ENCODE results near the gene BRICD5.
"Not testable (repeated sequence)": the region's sequence is repeated elsewhere in the genome, so short reads cannot be mapped to it uniquely, and the experiment has no call there.

Gene BRICD5

DNA sequence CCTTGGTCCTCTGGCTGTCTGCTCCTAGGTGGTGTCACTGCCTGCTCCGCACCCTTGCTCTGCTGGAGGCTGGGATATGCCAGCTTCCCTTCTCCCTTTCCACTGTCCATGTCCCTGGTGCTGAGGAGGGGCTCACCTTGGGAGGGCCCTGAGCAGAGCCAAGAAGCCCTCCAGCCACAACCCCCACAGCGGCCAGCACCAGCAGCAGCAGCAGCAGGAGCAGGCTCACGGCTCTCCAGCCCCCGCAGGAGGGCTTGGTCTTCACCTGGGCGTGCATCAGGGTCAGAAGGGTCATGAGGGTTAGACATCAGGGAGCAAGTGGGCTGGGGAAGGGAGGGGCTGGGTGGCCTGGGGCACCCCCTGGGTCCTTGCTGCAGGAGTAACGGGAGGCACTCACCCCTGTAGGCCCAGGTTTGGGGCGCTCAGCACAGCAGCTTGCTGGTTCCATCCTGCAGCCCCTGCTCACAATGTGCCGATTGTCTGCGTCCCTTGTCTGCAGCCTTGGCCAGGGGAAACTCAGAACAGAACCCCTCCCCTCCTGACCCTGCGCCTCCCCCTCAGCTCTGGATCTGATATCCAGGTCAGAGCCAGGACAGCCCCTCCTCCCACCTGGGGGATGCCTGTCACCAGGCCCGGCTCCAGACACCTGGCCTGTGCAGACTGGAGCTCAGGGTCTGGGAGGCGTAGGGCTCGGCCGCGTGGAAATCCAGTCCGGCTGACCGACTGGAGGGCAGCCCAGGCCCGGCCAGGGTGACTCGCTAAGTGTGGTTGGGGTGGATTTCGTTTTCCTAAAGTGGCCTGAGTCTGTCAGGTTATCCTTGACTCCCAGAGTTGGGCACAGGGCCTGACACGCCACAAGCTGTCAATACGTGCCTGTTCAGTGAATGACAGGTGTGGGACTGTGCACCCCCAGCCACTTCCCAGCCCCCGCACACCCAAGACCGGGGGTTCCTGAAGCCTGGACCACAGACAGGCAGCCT is at the start of gene BRICD5:
Gene BRICD5, minus strand, starts transcription at position 478 of the 980 bp plus-strand sequence. Its CDS starts 30 bp downstream, at position 448.
- TF ChIP-seq, protein P1, sequence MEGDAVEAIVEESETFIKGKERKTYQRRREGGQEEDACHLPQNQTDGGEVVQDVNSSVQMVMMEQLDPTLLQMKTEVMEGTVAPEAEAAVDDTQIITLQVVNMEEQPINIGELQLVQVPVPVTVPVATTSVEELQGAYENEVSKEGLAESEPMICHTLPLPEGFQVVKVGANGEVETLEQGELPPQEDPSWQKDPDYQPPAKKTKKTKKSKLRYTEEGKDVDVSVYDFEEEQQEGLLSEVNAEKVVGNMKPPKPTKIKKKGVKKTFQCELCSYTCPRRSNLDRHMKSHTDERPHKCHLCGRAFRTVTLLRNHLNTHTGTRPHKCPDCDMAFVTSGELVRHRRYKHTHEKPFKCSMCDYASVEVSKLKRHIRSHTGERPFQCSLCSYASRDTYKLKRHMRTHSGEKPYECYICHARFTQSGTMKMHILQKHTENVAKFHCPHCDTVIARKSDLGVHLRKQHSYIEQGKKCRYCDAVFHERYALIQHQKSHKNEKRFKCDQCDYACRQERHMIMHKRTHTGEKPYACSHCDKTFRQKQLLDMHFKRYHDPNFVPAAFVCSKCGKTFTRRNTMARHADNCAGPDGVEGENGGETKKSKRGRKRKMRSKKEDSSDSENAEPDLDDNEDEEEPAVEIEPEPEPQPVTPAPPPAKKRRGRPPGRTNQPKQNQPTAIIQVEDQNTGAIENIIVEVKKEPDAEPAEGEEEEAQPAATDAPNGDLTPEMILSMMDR (IDR thresholded peaks at IDR 0.05; ENCODE audit: extremely low read depth, insufficient read depth, missing control alignments), result no peak
- DNase-seq (ENCODE audit: low spot score), result no peak
- in situ Hi-C loops (cut with MboI; ENCODE audit: low pct_unique_long_range_greater_than_20kb, low sequenced_read_pairs, unreplicated experiment), result no loop called here

DNA sequence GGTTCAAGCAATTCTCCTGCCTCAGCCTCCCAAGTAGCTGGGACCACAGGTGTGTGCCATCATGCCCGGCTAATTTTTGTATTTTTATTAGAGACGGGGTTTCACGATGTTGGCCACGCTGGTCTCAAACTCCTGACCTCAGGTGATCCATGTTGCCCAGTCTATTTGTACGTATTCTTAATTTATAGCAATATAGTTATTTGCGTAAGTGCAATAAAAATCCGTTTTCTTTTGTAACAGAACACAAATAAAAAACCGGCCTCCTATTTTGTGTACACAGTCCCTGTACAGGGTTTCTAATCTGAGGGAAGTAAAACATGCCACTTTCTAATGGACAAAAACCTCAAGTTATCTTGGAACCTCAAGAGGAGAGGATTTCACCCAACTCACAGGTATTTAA is 49.6 kb upstream of the BRICD5 start:
- TF ChIP-seq, protein P1 (IDR thresholded peaks at IDR 0.05; ENCODE audit: extremely low read depth, insufficient read depth, missing control alignments), result no peak
- DNase-seq (ENCODE audit: low spot score), result no peak
- in situ Hi-C loops (cut with MboI; ENCODE audit: low pct_unique_long_range_greater_than_20kb, low sequenced_read_pairs, unreplicated experiment), result no loop called here

DNA sequence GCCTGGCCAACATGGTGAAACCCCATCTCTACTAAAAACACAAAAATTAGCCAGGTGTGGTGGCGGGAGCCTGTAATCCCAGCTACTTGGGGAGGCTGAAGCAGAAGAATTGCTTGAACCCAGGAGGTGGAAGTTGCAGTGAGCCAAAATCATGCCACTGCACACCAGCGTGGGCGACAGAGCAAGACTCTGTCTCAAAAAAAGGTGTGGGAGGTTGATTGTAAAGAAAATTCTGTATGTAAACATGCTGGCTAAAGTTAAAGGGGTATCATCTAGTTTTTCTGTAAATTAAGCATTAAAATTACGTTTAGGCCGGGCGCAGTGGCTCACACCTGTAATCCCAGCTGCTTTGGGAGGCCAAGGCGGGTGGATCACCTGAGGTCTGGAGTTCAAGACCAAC is 47.9 kb upstream of the BRICD5 start:
- in situ Hi-C loops (cut with MboI; ENCODE audit: low pct_unique_long_range_greater_than_20kb, low sequenced_read_pairs, unreplicated experiment); DNase-seq (ENCODE audit: low spot score): not testable (repeated sequence)

DNA sequence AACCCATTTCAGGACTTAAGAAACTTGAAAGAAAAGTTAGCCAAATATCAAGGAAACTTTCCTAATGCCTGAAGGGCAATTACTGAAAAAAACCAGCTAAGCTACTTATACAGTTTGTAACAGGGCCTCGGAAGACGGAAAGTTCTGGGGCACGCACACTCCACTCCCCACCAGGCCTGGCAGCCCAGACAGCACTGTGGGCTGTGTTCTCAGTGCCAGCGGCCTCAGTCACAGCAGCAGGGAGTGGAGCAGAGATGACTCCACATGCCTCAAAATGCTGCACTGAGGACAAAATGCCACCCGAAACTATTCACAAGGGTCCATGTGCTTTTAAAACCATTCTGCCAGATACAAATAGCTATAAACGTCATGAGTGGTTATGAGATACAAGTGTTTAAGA is 47.1 kb upstream of the BRICD5 start:
- DNase-seq (ENCODE audit: low spot score), result no peak
- TF ChIP-seq, protein P1 (IDR thresholded peaks at IDR 0.05; ENCODE audit: extremely low read depth, insufficient read depth, missing control alignments), result no peak
- in situ Hi-C loops (cut with MboI; ENCODE audit: low pct_unique_long_range_greater_than_20kb, low sequenced_read_pairs, unreplicated experiment), result no loop called here

DNA sequence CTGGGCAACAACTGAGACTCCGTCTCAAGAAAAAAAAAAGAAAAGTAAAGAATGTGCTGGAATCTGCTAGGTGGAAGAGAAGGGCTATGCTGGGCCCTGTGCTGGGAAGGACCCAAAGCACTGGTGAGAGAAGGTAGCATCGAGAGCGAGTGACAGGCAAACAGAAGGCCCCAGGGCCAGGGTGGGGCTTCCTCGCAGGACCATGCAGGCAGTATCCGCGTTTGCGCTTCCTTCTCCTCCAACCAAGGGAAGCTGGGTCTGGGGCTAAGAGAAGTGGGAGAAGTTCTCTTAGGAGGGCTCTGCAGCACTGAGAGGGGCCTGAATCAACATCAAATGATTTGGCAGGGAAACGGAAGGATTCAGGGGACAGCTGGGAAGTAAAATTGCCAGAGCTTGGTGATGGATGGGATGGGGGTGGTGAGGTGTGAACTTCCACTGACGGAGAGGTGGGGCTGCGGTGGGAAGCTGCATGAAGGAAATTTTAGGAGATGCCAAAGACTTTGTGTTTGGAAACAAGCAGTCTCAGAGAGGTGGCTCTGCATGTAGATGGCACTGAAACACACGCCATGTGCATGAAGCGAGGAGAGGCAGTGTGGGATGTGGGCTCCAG is 46.0 kb upstream of the BRICD5 start:
- no peak for DNase-seq (ENCODE audit: low spot score)
- TF ChIP-seq, protein P1 (IDR thresholded peaks at IDR 0.05; ENCODE audit: extremely low read depth, insufficient read depth, missing control alignments), result no peak
- in situ Hi-C loops (cut with MboI; ENCODE audit: low pct_unique_long_range_greater_than_20kb, low sequenced_read_pairs, unreplicated experiment), result no loop called here

DNA sequence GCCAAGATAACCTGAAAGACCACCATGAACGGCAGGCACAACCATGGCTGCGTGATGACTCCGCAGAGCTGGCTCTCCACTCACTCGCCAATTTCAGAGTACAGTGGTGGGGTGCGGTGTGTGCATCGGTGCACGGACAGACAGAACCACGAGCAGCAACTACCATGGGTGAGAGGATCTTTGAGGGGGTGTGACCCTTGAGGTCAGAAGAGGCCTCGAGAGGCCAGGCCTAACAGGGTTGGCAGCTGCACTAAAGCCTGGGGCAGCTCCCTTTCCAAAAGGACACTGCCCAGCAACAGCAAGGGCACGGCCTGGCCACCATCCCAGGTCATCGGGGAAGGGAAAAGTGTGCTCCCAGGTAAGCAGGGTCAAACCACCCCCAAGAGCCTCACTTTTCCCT is 42.6 kb upstream of the BRICD5 start:
- no peak for DNase-seq (ENCODE audit: low spot score)
- in situ Hi-C loops (cut with MboI; ENCODE audit: low pct_unique_long_range_greater_than_20kb, low sequenced_read_pairs, unreplicated experiment), result no loop called here
- TF ChIP-seq, protein P1 (IDR thresholded peaks at IDR 0.05; ENCODE audit: extremely low read depth, insufficient read depth, missing control alignments), result no peak

DNA sequence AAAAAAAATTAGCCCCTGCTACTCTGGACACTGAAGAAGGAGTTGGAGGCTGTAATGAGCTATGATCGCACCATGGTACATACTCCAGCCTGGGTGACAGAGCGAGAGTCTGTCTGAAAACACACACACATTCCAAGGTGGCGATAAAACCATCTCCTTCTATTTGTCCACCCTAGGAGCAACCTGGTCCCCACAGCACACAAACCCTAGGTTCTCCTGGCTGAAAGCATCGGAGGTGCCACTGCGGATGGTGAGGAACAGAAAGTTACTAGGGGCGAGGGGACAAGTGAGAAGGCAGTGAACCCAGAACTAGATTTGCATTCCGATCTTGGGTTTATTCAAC is 42.1 kb upstream of the BRICD5 start:
- in situ Hi-C loops (cut with MboI; ENCODE audit: low pct_unique_long_range_greater_than_20kb, low sequenced_read_pairs, unreplicated experiment), result no loop called here
- no peak for DNase-seq (ENCODE audit: low spot score)
- TF ChIP-seq, protein P1 (IDR thresholded peaks at IDR 0.05; ENCODE audit: extremely low read depth, insufficient read depth, missing control alignments), result no peak

Data from GM13977 (cell line).